IMR-90 (cell line): ENCODE data around the gene PAX5. TPM values are rescaled to one million over a fixed set of nuclear protein-coding genes. Genes with fewer than 3 reads are reported as not detected.

ENCODE experiments used
- ATAC-seq: fragments of 200-7000 bp; cut with Tn5 transposase; 2 replicates; pipeline ENCODE4 v1.9.1; 2020; ENCODE audit warnings: low read depth, mild to moderate bottlenecking, moderate library complexity
- BruUV-seq: library from RNA; stranded (reverse); fragments of 400-500 nt; replicated peaks from 2 replicates; lab custom pipeline; 2021; lab: Mats Ljungman, UMichigan
- CTCF ChIA-PET: fragments of 300-600 bp; formaldehyde crosslinking; extraction: SDS; loops from one replicate; lab custom pipeline; 2021; ENCODE audit warnings: antibody characterized with exemption; lab: Yijun Ruan, JAX
- POLR2A ChIA-PET: fragments of 300-600 bp; sonication (Branson Sonifier 250); formaldehyde crosslinking; loops from one replicate; lab custom pipeline; 2022; ENCODE audit warnings: antibody characterized with exemption; ENCODE audit not compliant: unreplicated experiment; lab: Charles Lee
- DNase-seq: peaks from one replicate; pipeline ENCODE4 v3.0.0; 2013
- H2AFZ ChIP-seq: replicated peaks from 2 replicates; pipeline ENCODE3; 2013; ENCODE audit warnings: low read length, mild to moderate bottlenecking; ENCODE audit not compliant: poor library complexity
- H2AK5ac ChIP-seq: 2 replicates; pipeline ENCODE4 v1.6.1; 2013; ENCODE audit warnings: low read depth, low read length, inconsistent platforms
- H2AK9ac ChIP-seq: replicated peaks from 2 replicates; pipeline ENCODE3; 2013; ENCODE audit warnings: mild to moderate bottlenecking, low read depth, low read length, moderate library complexity; ENCODE audit not compliant: poor library complexity
- H2BK120ac ChIP-seq: 2 replicates; pipeline ENCODE4 v1.6.1; 2013; ENCODE audit warnings: low read depth, low read length, inconsistent platforms
- H2BK15ac ChIP-seq: 3 replicates; pipeline ENCODE4 v1.6.1; 2013; ENCODE audit warnings: low read depth, low read length, inconsistent platforms
- H2BK20ac ChIP-seq: 2 replicates; pipeline ENCODE4 v1.6.1; 2013; ENCODE audit warnings: low read depth, mild to moderate bottlenecking, inconsistent platforms, low read length, moderate library complexity
- H2BK5ac ChIP-seq: 2 replicates; pipeline ENCODE4 v1.6.1; 2013; ENCODE audit warnings: mild to moderate bottlenecking, low read depth, low read length, inconsistent platforms; ENCODE audit not compliant: poor library complexity, severe bottlenecking
- H3K14ac ChIP-seq: replicated peaks from 2 replicates; pipeline ENCODE4 v1.6.1; 2013; ENCODE audit warnings: low read depth, low read length, inconsistent platforms
- H3K18ac ChIP-seq: 2 replicates; pipeline ENCODE4 v1.6.1; 2013; ENCODE audit warnings: low read depth, low read length, control low read depth
- H3K23ac ChIP-seq: 2 replicates; pipeline ENCODE4 v1.6.1; 2013; ENCODE audit warnings: low read depth, low read length, inconsistent platforms
- H3K27ac ChIP-seq: 2 replicates; pipeline ENCODE4 v1.5.1; 2013; ENCODE audit warnings: mild to moderate bottlenecking, control low read depth, low read length; ENCODE audit not compliant: insufficient read depth
- H3K27me3 ChIP-seq: 2 replicates; pipeline ENCODE4 v1.6.1; 2013; ENCODE audit warnings: low read length; ENCODE audit not compliant: control insufficient read depth, insufficient read depth
- H3K36me3 ChIP-seq: 2 replicates; pipeline ENCODE4 v1.6.1; 2013; ENCODE audit warnings: low read length, mixed read lengths; ENCODE audit not compliant: control insufficient read depth, insufficient read depth
- H3K4ac ChIP-seq: 2 replicates; pipeline ENCODE4 v1.6.1; 2013; ENCODE audit warnings: low read depth, low read length, inconsistent platforms
- H3K4me1 ChIP-seq: 2 replicates; pipeline ENCODE4 v1.6.1; 2013; ENCODE audit warnings: low read length, mixed read lengths; ENCODE audit not compliant: control insufficient read depth, insufficient read depth
- H3K4me2 ChIP-seq: 2 replicates; pipeline ENCODE4 v1.6.1; 2013; ENCODE audit warnings: low read depth, mild to moderate bottlenecking, control low read depth, low read length, moderate library complexity
- H3K4me3 ChIP-seq: 2 replicates; pipeline ENCODE4 v1.5.1; 2013; ENCODE audit warnings: low read depth, mild to moderate bottlenecking, control low read depth, low read length, moderate library complexity; ENCODE audit not compliant: insufficient read depth
- H3K56ac ChIP-seq: 2 replicates; pipeline ENCODE4 v1.6.1; 2013; ENCODE audit warnings: low read length, inconsistent platforms; ENCODE audit not compliant: insufficient read depth; ENCODE audit errors: extremely low read depth
- H3K79me1 ChIP-seq, 2 experiments: 2 replicates each; pipeline ENCODE4 v1.6.1; 2013; ENCODE audit warnings: low read length in 2 of 2, inconsistent platforms in 1 of 2, low read depth in 1 of 2
- H3K9ac ChIP-seq: 2 replicates; pipeline ENCODE4 v1.6.1; 2013; ENCODE audit warnings: low read depth, low read length, control low read depth
- H3K9me1 ChIP-seq: 2 replicates; pipeline ENCODE4 v1.6.1; 2013; ENCODE audit warnings: low read length, inconsistent platforms; ENCODE audit not compliant: insufficient read depth
- H3K9me3 ChIP-seq: 2 replicates; pipeline ENCODE4 v1.6.1; 2013; ENCODE audit warnings: low read length; ENCODE audit not compliant: control insufficient read depth, insufficient read depth
- H4K20me1 ChIP-seq: 2 replicates; pipeline ENCODE4 v1.6.1; 2013; ENCODE audit warnings: low read length, inconsistent platforms; ENCODE audit not compliant: insufficient read depth
- H4K5ac ChIP-seq: 2 replicates; pipeline ENCODE4 v1.6.1; 2013; ENCODE audit warnings: mild to moderate bottlenecking, low read depth, low read length, control low read depth
- H4K8ac ChIP-seq, 2 experiments: 2 replicates each; pipeline ENCODE4 v1.6.1; 2013; ENCODE audit warnings: low read depth in 2 of 2, low read length in 2 of 2, control low read depth in 1 of 2, inconsistent platforms in 1 of 2
- H4K91ac ChIP-seq: 2 replicates; pipeline ENCODE4 v1.6.1; 2013; ENCODE audit warnings: low read depth, low read length, inconsistent platforms; ENCODE audit not compliant: insufficient read depth
- BHLHE40 ChIP-seq: fragments of 150-350 bp; IDR thresholded peaks from 2 replicates; pipeline ENCODE4 v1.6.1; 2016; ENCODE audit warnings: mild to moderate bottlenecking, low read depth, low read length
- CEBPB ChIP-seq: IDR thresholded peaks from 2 replicates; pipeline ENCODE4 v1.6.1; 2012; ENCODE audit warnings: low read depth, low read length, improper control_type of control experiment
- CHD1 ChIP-seq: IDR thresholded peaks from 2 replicates; pipeline ENCODE4 v1.6.1; 2012; ENCODE audit warnings: low read depth, low read length, improper control_type of control experiment
- FOS ChIP-seq: fragments of 150-350 bp; IDR thresholded peaks from 2 replicates; pipeline ENCODE4 v1.6.1; 2016; ENCODE audit warnings: low read depth, low read length
- MAFK ChIP-seq: IDR thresholded peaks from 2 replicates; pipeline ENCODE4 v1.6.1; 2012; ENCODE audit warnings: low read depth, low read length, improper control_type of control experiment
- MAZ ChIP-seq: IDR thresholded peaks from 2 replicates; pipeline ENCODE4 v1.6.1; 2012; ENCODE audit warnings: low read depth, mild to moderate bottlenecking, low read length, improper control_type of control experiment, moderate library complexity, borderline replicate concordance
- MXI1 ChIP-seq: IDR thresholded peaks from 2 replicates; pipeline ENCODE4 v1.6.1; 2012; ENCODE audit warnings: low read depth, mild to moderate bottlenecking, low read length, moderate library complexity, borderline replicate concordance
- NFE2L2 ChIP-seq: fragments of 150-350 bp; IDR thresholded peaks from 2 replicates; pipeline ENCODE4 v1.6.1; 2016; ENCODE audit warnings: low read depth, mild to moderate bottlenecking, low read length
- POLR2A ChIP-seq: IDR thresholded peaks from 2 replicates; pipeline ENCODE4 v1.6.1; 2012; ENCODE audit warnings: mild to moderate bottlenecking, low read depth, low read length
- RAD21 ChIP-seq: IDR thresholded peaks from 2 replicates; pipeline ENCODE4 v1.6.1; 2012; ENCODE audit warnings: low read length, improper control_type of control experiment
- RCOR1 ChIP-seq: IDR thresholded peaks from 2 replicates; pipeline ENCODE4 v1.6.1; 2012; ENCODE audit warnings: mild to moderate bottlenecking, low read length, improper control_type of control experiment; ENCODE audit not compliant: insufficient replicate concordance
- RFX5 ChIP-seq: IDR thresholded peaks from 2 replicates; pipeline ENCODE4 v1.8.0; 2012; ENCODE audit warnings: low read depth, mild to moderate bottlenecking, low read length, moderate library complexity
- SMC3 ChIP-seq: fragments of 150-350 bp; IDR thresholded peaks from 2 replicates; pipeline ENCODE4 v1.6.1; 2016; ENCODE audit warnings: low read depth, mild to moderate bottlenecking, antibody characterized with exemption, low read length, moderate library complexity
- USF2 ChIP-seq: fragments of 150-350 bp; IDR thresholded peaks from 2 replicates; pipeline ENCODE4 v1.6.1; 2017; ENCODE audit warnings: mild to moderate bottlenecking, antibody characterized with exemption, low read length, low read depth
- WGBS, 2 experiments: methylation state at CpG; one replicate each; pipeline versions ENCODE4 v1.1.5 to v1.1.7; 2013; ENCODE audit warnings: missing lambda C conversion rate in 2 of 2; ENCODE audit not compliant: insufficient read length in 1 of 2; ENCODE audit errors: extremely low coverage in 2 of 2; 5-methylcytosine and 5-hydroxymethylcytosine counted together
- dilution Hi-C: fragments of 300-500 bp; cut with HindIII; formaldehyde crosslinking; loops from one replicate; pipeline ENCODE4 v1.14.3; 2018; ENCODE audit warnings: low sequenced_read_pairs; ENCODE audit not compliant: unreplicated experiment
- in situ Hi-C: fragments of 300-500 bp; cut with MboI; formaldehyde crosslinking; loops from 3 replicates; pipeline ENCODE4 v1.14.3; 2019; ENCODE audit warnings: low sequenced_read_pairs, inconsistent platforms, mixed read lengths
- intact Hi-C: fragments of 100-400 bp; cut with micrococcal nuclease; formaldehyde crosslinking; loops from 2 replicates; pipeline ENCODE4 v1.10.0; 2022
- polyA plus RNA-seq, 3 experiments: library from polyadenylated mRNA; depleted of rRNA; stranded (reverse); fragments of >200 nt; gene quantifications; 2 replicates each; pipeline ENCODE4 v1.2.3, GENCODE V29; 2012; ENCODE audit warnings: low replicate concordance in 1 of 3
- total RNA-seq: library from RNA; depleted of rRNA; stranded (reverse); fragments of >200 nt; gene quantifications from 2 replicates; pipeline ENCODE4 v1.2.3, GENCODE V29; 2012
- TF ChIP-seq, protein P1 (sequence below): conservative IDR thresholded peaks from 2 replicates; pipeline ENCODE4 v1.5.1; 2012; ENCODE audit warnings: mild to moderate bottlenecking, low read depth, low read length, improper control_type of control experiment
- TF ChIP-seq, protein P2 (sequence below): fragments of 150-350 bp; IDR thresholded peaks from 2 replicates; pipeline ENCODE4 v1.6.1; 2016; ENCODE audit warnings: low read depth, mild to moderate bottlenecking, low read length, moderate library complexity, borderline replicate concordance

The PAX5 gene
- total and polyA plus RNA-seq, 2 of the 4 experiments (the other 2 are of a cell fraction) = not detected

GRCh38 chr9:36800455-36800854, 233.6 kb downstream of the PAX5 start:
- Histone ChIP-seq H3K36me3 (no peaks in the 10 kb centered on the region), H3K18ac (no peak overlapping the region), H3K4me2 (no peak overlapping the region), H2BK15ac (no peak overlapping the region), H3K14ac (no peak overlapping the region), H3K56ac (no peak overlapping the region), H3K4ac (no peak overlapping the region), H3K9me1 (no peaks in the 10 kb centered on the region), H2AK9ac (no peak overlapping the region), H4K5ac (no peak overlapping the region), H3K23ac (no peak overlapping the region), H2AFZ (no peak overlapping the region), H3K9ac (no peak overlapping the region), H2BK120ac (no peak overlapping the region), H3K4me3 (no peak overlapping the region), H2BK20ac (no peak overlapping the region), H2AK5ac (no peak overlapping the region), H4K8ac (no peak overlapping the region), H4K91ac (no peak overlapping the region), H3K4me1 (no peaks in the 10 kb centered on the region), H3K79me1 (no peaks in the 10 kb centered on the region), H3K9me3 (no peaks in the 10 kb centered on the region), H3K27ac (no peak overlapping the region), H3K27me3 (peaks cover 12% of the 10 kb centered on the region), H4K20me1 (no peaks in the 10 kb centered on the region), H2BK5ac (no peak overlapping the region)
- no peak for TF ChIP-seq USF2
- no peak for TF ChIP-seq NFE2L2
- no peak for TF ChIP-seq MXI1
- no peak for TF ChIP-seq RFX5
- no peak for TF ChIP-seq MAZ
- TF ChIP-seq FOS = no peak
- no peak for TF ChIP-seq MAFK
- no peak for TF ChIP-seq RCOR1
- TF ChIP-seq POLR2A = no peak
- no peak for TF ChIP-seq SMC3
- no peak for TF ChIP-seq CEBPB
- no peak for TF ChIP-seq RAD21
- TF ChIP-seq BHLHE40 = no peak
- TF ChIP-seq, protein P1, sequence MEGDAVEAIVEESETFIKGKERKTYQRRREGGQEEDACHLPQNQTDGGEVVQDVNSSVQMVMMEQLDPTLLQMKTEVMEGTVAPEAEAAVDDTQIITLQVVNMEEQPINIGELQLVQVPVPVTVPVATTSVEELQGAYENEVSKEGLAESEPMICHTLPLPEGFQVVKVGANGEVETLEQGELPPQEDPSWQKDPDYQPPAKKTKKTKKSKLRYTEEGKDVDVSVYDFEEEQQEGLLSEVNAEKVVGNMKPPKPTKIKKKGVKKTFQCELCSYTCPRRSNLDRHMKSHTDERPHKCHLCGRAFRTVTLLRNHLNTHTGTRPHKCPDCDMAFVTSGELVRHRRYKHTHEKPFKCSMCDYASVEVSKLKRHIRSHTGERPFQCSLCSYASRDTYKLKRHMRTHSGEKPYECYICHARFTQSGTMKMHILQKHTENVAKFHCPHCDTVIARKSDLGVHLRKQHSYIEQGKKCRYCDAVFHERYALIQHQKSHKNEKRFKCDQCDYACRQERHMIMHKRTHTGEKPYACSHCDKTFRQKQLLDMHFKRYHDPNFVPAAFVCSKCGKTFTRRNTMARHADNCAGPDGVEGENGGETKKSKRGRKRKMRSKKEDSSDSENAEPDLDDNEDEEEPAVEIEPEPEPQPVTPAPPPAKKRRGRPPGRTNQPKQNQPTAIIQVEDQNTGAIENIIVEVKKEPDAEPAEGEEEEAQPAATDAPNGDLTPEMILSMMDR = no peak
- TF ChIP-seq, protein P2, sequence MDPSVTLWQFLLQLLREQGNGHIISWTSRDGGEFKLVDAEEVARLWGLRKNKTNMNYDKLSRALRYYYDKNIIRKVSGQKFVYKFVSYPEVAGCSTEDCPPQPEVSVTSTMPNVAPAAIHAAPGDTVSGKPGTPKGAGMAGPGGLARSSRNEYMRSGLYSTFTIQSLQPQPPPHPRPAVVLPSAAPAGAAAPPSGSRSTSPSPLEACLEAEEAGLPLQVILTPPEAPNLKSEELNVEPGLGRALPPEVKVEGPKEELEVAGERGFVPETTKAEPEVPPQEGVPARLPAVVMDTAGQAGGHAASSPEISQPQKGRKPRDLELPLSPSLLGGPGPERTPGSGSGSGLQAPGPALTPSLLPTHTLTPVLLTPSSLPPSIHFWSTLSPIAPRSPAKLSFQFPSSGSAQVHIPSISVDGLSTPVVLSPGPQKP = no peak
- TF ChIP-seq CHD1 = no peak
- no TSS peak for BruUV-seq
- POLR2A ChIA-PET = no interaction called here
- dilution Hi-C loops (no loop called here), intact Hi-C loops (no loop called here), in situ Hi-C loops (no loop called here)
- DNase-seq = no peak
- ATAC-seq = no peak
- WGBS, 2 experiments = 0% methylated on average over 1 of the region's 3 CpGs; no CpG with 5 or more reads in 1 of the 2 experiments
- CTCF ChIA-PET = no interaction called here
